Panc1 (cell line): ENCODE data around the gene CLUH.

ENCODE experiments used
- POLR2AphosphoS5 ChIP-seq: IDR thresholded peaks from 2 replicates; pipeline ENCODE4 v1.6.1; 2012; ENCODE audit warnings: mild to moderate bottlenecking, low read depth, low read length, moderate library complexity
- SIN3A ChIP-seq: IDR thresholded peaks from 2 replicates; pipeline ENCODE4 v1.6.1; 2012; ENCODE audit warnings: low read depth, mild to moderate bottlenecking, low read length, moderate library complexity, borderline replicate concordance; ENCODE audit not compliant: insufficient read depth
- TCF7L2 ChIP-seq: IDR thresholded peaks from 2 replicates; pipeline ENCODE4 v1.6.1; 2011; ENCODE audit warnings: mild to moderate bottlenecking, low read depth, low read length, inconsistent platforms
- TF ChIP-seq, protein P1 (sequence below): fragments of 450-650 bp; IDR thresholded peaks from 2 replicates; pipeline ENCODE4 v1.5.1; 2017; ENCODE audit warnings: mild to moderate bottlenecking
- TF ChIP-seq, protein P2 (sequence below), 2 experiments: IDR thresholded peaks; 2 replicates each; pipeline ENCODE4 v1.6.1; 2011 to 2012; ENCODE audit warnings: low read depth in 2 of 2, control low read depth in 1 of 2, low read length in 1 of 2, mild to moderate bottlenecking in 1 of 2, moderate library complexity in 1 of 2; ENCODE audit not compliant: insufficient read depth in 1 of 2

DNA sequence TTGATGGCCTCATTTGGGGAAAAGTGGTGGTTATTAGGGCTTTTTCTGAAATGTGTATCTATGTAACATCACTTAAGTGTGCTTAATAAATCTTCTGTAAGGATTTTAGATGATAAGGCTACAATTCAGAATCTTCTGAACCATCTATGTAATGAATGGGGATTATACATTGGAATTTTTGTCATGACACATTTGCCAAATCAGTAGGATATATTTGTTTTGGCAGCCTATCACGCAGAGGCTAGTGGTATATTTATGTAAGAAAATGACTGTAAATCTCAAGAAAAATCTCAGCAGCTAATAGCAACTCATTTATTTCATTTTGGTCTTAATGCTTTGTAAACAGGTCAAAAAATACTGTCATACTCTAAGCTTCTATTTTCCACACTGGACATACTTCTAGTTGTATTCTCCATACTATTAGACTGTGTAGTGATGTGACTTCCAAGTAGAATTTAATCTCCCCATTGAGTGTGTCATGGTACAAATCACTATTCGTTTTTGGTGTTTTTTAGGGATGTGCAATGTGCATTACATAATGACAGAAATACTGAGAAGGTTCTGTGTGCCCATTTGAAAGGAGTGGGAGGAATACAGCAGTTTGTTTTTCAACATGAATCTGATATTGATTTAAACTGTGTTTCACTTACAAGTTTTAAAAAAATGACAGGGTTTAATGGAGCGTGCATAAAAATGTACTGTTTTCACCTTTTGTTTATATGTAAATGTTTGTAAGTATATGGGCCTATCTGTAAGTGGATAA lies 29.2 kb downstream of the CLUH start:
- TF ChIP-seq, protein P1, sequence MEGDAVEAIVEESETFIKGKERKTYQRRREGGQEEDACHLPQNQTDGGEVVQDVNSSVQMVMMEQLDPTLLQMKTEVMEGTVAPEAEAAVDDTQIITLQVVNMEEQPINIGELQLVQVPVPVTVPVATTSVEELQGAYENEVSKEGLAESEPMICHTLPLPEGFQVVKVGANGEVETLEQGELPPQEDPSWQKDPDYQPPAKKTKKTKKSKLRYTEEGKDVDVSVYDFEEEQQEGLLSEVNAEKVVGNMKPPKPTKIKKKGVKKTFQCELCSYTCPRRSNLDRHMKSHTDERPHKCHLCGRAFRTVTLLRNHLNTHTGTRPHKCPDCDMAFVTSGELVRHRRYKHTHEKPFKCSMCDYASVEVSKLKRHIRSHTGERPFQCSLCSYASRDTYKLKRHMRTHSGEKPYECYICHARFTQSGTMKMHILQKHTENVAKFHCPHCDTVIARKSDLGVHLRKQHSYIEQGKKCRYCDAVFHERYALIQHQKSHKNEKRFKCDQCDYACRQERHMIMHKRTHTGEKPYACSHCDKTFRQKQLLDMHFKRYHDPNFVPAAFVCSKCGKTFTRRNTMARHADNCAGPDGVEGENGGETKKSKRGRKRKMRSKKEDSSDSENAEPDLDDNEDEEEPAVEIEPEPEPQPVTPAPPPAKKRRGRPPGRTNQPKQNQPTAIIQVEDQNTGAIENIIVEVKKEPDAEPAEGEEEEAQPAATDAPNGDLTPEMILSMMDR: no peak
- TF ChIP-seq, protein P2, sequence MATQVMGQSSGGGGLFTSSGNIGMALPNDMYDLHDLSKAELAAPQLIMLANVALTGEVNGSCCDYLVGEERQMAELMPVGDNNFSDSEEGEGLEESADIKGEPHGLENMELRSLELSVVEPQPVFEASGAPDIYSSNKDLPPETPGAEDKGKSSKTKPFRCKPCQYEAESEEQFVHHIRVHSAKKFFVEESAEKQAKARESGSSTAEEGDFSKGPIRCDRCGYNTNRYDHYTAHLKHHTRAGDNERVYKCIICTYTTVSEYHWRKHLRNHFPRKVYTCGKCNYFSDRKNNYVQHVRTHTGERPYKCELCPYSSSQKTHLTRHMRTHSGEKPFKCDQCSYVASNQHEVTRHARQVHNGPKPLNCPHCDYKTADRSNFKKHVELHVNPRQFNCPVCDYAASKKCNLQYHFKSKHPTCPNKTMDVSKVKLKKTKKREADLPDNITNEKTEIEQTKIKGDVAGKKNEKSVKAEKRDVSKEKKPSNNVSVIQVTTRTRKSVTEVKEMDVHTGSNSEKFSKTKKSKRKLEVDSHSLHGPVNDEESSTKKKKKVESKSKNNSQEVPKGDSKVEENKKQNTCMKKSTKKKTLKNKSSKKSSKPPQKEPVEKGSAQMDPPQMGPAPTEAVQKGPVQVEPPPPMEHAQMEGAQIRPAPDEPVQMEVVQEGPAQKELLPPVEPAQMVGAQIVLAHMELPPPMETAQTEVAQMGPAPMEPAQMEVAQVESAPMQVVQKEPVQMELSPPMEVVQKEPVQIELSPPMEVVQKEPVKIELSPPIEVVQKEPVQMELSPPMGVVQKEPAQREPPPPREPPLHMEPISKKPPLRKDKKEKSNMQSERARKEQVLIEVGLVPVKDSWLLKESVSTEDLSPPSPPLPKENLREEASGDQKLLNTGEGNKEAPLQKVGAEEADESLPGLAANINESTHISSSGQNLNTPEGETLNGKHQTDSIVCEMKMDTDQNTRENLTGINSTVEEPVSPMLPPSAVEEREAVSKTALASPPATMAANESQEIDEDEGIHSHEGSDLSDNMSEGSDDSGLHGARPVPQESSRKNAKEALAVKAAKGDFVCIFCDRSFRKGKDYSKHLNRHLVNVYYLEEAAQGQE (IDR thresholded peaks at IDR 0.05; ENCODE audit: insufficient read depth in 1 of 2, low read depth in 2 of 2, low read length in 1 of 2): no peak
- no peak for TF ChIP-seq POLR2AphosphoS5
- no peak for TF ChIP-seq SIN3A
- no peak for TF ChIP-seq TCF7L2
